BE2C (cell line): Measurements from ENCODE around the gene IQCE.

Experiments
- DNase-seq: peaks from one replicate; pipeline ENCODE4 v3.0.0-alpha.2; 2020
- H3K27me3 ChIP-seq: fragments of 250-450 bp; sonication (Bioruptor Pico); 2 replicates; pipeline ENCODE4 v1.5.1; 2020; ENCODE audit warnings: mild to moderate bottlenecking
- H3K36me3 ChIP-seq: fragments of 250-450 bp; sonication (Bioruptor Pico); 2 replicates; pipeline ENCODE4 v1.5.1; 2020; ENCODE audit warnings: mild to moderate bottlenecking
- H3K4me1 ChIP-seq: fragments of 250-450 bp; sonication (Bioruptor Pico); 2 replicates; pipeline ENCODE4 v1.5.1; 2020
- H3K4me3 ChIP-seq: 2 replicates; pipeline ENCODE4 v1.5.1; 2011; ENCODE audit warnings: low read depth, low read length
- H3K9me3 ChIP-seq: fragments of 250-450 bp; sonication (Bioruptor Pico); 2 replicates; pipeline ENCODE4 v1.5.1; 2020
- TF ChIP-seq, protein P1 (sequence below): IDR thresholded peaks from 2 replicates; pipeline ENCODE4 v1.5.1; 2012; ENCODE audit warnings: mild to moderate bottlenecking, low read depth, low read length

The IQCE gene

GRCh38 chr7:2546776-2547586, 11.8 kb upstream of the IQCE start:
- Histone ChIP-seq H3K9me3 (no peaks in the 10 kb centered on the region), H3K36me3 (peaks cover 49% of the 10 kb centered on the region), H3K4me3 (no peak overlapping the region), H3K4me1 (no peaks in the 10 kb centered on the region), H3K27me3 (no peaks in the 10 kb centered on the region)
- no peak for DNase-seq
- TF ChIP-seq, protein P1, sequence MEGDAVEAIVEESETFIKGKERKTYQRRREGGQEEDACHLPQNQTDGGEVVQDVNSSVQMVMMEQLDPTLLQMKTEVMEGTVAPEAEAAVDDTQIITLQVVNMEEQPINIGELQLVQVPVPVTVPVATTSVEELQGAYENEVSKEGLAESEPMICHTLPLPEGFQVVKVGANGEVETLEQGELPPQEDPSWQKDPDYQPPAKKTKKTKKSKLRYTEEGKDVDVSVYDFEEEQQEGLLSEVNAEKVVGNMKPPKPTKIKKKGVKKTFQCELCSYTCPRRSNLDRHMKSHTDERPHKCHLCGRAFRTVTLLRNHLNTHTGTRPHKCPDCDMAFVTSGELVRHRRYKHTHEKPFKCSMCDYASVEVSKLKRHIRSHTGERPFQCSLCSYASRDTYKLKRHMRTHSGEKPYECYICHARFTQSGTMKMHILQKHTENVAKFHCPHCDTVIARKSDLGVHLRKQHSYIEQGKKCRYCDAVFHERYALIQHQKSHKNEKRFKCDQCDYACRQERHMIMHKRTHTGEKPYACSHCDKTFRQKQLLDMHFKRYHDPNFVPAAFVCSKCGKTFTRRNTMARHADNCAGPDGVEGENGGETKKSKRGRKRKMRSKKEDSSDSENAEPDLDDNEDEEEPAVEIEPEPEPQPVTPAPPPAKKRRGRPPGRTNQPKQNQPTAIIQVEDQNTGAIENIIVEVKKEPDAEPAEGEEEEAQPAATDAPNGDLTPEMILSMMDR = no peak

DNA sequence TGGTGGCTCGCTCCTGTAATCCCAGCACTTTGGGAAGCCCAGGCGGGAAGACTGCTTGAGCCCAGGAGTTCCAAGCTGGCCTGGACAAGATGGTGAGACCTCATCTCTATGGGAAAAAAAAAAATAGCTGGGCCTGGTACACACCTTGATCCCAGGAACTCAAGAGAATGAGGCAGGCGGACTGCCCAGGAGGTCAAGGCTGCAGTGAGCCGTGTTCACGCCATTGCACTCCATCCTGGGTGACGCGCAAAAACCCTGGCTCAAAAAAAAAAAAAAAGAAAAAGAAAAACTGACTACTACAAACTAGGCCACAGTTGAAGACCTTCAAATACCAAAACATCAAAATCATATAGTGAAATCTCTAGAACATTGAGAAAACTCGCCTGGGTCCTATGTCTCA, 7.4 kb upstream of the IQCE start:
- no peaks in the 10 kb centered on the region for H3K9me3 ChIP-seq
- no peaks in the 10 kb centered on the region for H3K27me3 ChIP-seq
- no peaks in the 10 kb centered on the region for H3K4me1 ChIP-seq
- peaks cover 26% of the 10 kb centered on the region for H3K36me3 ChIP-seq
- TF ChIP-seq, protein P1 = no peak
- DNase-seq = no peak
- H3K4me3 ChIP-seq = no peak overlapping the region

- Histone ChIP-seq H3K27me3 (no peaks in the 10 kb centered on the region), H3K36me3 (peaks cover 14% of the 10 kb centered on the region), H3K9me3 (no peaks in the 10 kb centered on the region), H3K4me1 (no peaks in the 10 kb centered on the region), H3K4me3 (no peak overlapping the region)
- DNase-seq = no peak
- TF ChIP-seq, protein P1 = no peak
Measured at GRCh38 chr7:2553108-2553507, 5.7 kb upstream of the IQCE start.

- Histone ChIP-seq H3K9me3 (no peaks in the 10 kb centered on the region), H3K36me3 (peaks cover 8% of the 10 kb centered on the region), H3K4me1 (no peaks in the 10 kb centered on the region), H3K27me3 (no peaks in the 10 kb centered on the region), H3K4me3 (peak overlapping the region; percentile 81)
- no peak for DNase-seq
- TF ChIP-seq, protein P1 = no peak
Measured at GRCh38 chr7:2553831-2554581, 4.8 kb upstream of the IQCE start.

- no peaks in the 10 kb centered on the region for H3K4me1 ChIP-seq
- peak; percentile 39 for DNase-seq
- H3K36me3 ChIP-seq = peaks cover 6% of the 10 kb centered on the region
- H3K4me3 ChIP-seq = peak overlapping the region; percentile 81
- TF ChIP-seq, protein P1 = no peak
- no peaks in the 10 kb centered on the region for H3K9me3 ChIP-seq
- H3K27me3 ChIP-seq = no peaks in the 10 kb centered on the region
Measured at GRCh38 chr7:2554661-2555111, 4.1 kb upstream of the IQCE start.
